ENCODE data around the gene PRSS38. TPM values are rescaled to one million over a fixed set of nuclear protein-coding genes. Genes with fewer than 3 reads are reported as not detected.

Gene PRSS38
- total RNA-seq, 2 donors from 2014 or later = not detected

- DNase-seq = no peak
- intact Hi-C loops (cut with DNase I, micrococcal nuclease) = no loop called here
These were observed 37.8 kb upstream of the PRSS38 start for GRCh38 chr1:227777646-227778045.

GRCh38 chr1:227778401-227778947 lies 37.0 kb upstream of the PRSS38 start:
- intact Hi-C loops (cut with DNase I, micrococcal nuclease) = no loop called here
- ATAC-seq = no peak
- peak in 1 of 2 donors; percentile 9 for DNase-seq

More at GRCh38 chr1:227777646-227778045, 37.8 kb upstream of the PRSS38 start:
- ATAC-seq = no peak

- ATAC-seq (no peak), DNase-seq (peak in 1 of 2 donors; percentile 16)
- intact Hi-C loops (cut with DNase I, micrococcal nuclease) = no loop called here
These were observed 36.4 kb upstream of the PRSS38 start for GRCh38 chr1:227779021-227779441.

GRCh38 chr1:227779685-227780084 lies 35.8 kb upstream of the PRSS38 start:
- DNase-seq (peak in 1 of 2 donors; percentile 12), ATAC-seq (no peak)
- intact Hi-C loops (cut with DNase I, micrococcal nuclease) = no loop called here

- no peak for ATAC-seq
- intact Hi-C loops (cut with DNase I, micrococcal nuclease) = no loop called here
- DNase-seq = peak in 1 of 2 donors; percentile 20
These were observed 35.1 kb upstream of the PRSS38 start for GRCh38 chr1:227780101-227781044.

GRCh38 chr1:227781314-227781930 lies 34.1 kb upstream of the PRSS38 start:
- intact Hi-C loops (cut with DNase I, micrococcal nuclease) = no loop called here
- ATAC-seq = no peak
- peak in 1 of 2 donors; percentile 11 for DNase-seq

- DNase-seq = peak in 1 of 2 donors; percentile 19
- intact Hi-C loops (cut with DNase I, micrococcal nuclease) = no loop called here
- ATAC-seq = no peak
These were observed 33.2 kb upstream of the PRSS38 start for GRCh38 chr1:227782226-227782625.

- intact Hi-C loops (cut with DNase I, micrococcal nuclease) = no loop called here
- peak in 1 of 2 donors; percentile 4 for DNase-seq
These were observed 30.2 kb upstream of the PRSS38 start for GRCh38 chr1:227785094-227785804.

GRCh38 chr1:227785805-227786671 lies 29.4 kb upstream of the PRSS38 start:
- intact Hi-C loops (cut with DNase I, micrococcal nuclease) = no loop called here
- ATAC-seq (no peak), DNase-seq (peak in 1 of 2 donors; percentile 19)

More at GRCh38 chr1:227785094-227785804, 30.2 kb upstream of the PRSS38 start:
- no peak for ATAC-seq

GRCh38 chr1:227786673-227787512 lies 28.6 kb upstream of the PRSS38 start:
- ATAC-seq (peak; percentile 46), DNase-seq (peak in 1 of 2 donors; percentile 53)
- intact Hi-C loops (cut with DNase I, micrococcal nuclease) = no loop called here

GRCh38 chr1:227787513-227788270 lies 27.8 kb upstream of the PRSS38 start:
- peak; percentile 94 to 96 for DNase-seq
- peak; percentile 91 for ATAC-seq
- intact Hi-C loops (cut with DNase I, micrococcal nuclease) = no loop called here

- peak; percentile 67 for ATAC-seq
- intact Hi-C loops (cut with DNase I, micrococcal nuclease) = no loop called here
- peak in 1 of 2 donors; percentile 41 for DNase-seq
These were observed 27.0 kb upstream of the PRSS38 start for GRCh38 chr1:227788271-227789083.

- intact Hi-C loops (cut with DNase I, micrococcal nuclease) = no loop called here
- no peak for ATAC-seq
- DNase-seq = no peak
These were observed 26.1 kb upstream of the PRSS38 start for GRCh38 chr1:227789084-227790033.

GRCh38 chr1:227790034-227790400 lies 25.5 kb upstream of the PRSS38 start:
- intact Hi-C loops (cut with DNase I, micrococcal nuclease) = no loop called here
- DNase-seq = no peak

GRCh38 chr1:227790868-227791267 lies 24.6 kb upstream of the PRSS38 start:
- no peak for DNase-seq
- no peak for ATAC-seq
- intact Hi-C loops (cut with DNase I, micrococcal nuclease) = no loop called here

More at GRCh38 chr1:227790034-227790400, 25.5 kb upstream of the PRSS38 start:
- no peak for ATAC-seq
